Fibroblast of peridontal ligament (primary cell): ENCODE results near the gene PSMG1.
A peak's percentile ranks its signal among the peaks of the same experiment; 100 is the strongest.
"Not testable (repeated sequence)": the region's sequence is repeated elsewhere in the genome, so short reads cannot be mapped to it uniquely, and the experiment has no call there.

ENCODE experiments used
- DNase-seq: peaks from one replicate; pipeline ENCODE4 v3.0.0-alpha.2; 2010; ENCODE audit errors: extremely low read depth

Gene PSMG1

GRCh38 chr21:39183272-39184049 is at the start of gene PSMG1:
Gene PSMG1, minus strand, starts transcription at chr21:39183451. Its CDS starts 66 bp downstream, at chr21:39183385.
- DNase-seq, result peak; percentile 89

- peak; percentile 39 for DNase-seq
Measured at GRCh38 chr21:39232861-39233291, 49.6 kb upstream of the PSMG1 start.

- no peak for DNase-seq
Measured at GRCh38 chr21:39224930-39225329, 41.7 kb upstream of the PSMG1 start.

GRCh38 chr21:39221997-39222486 is 38.8 kb upstream of the PSMG1 start:
- DNase-seq, result no peak

GRCh38 chr21:39221282-39221996 is 38.2 kb upstream of the PSMG1 start:
- DNase-seq, result no peak

- not testable (repeated sequence) for DNase-seq
Measured at GRCh38 chr21:39220875-39221274, 37.6 kb upstream of the PSMG1 start.

GRCh38 chr21:39220150-39220549 is 36.9 kb upstream of the PSMG1 start:
- no peak for DNase-seq

- DNase-seq, result no peak
Measured at GRCh38 chr21:39218082-39218409, 34.8 kb upstream of the PSMG1 start.

GRCh38 chr21:39217356-39218081 is 34.3 kb upstream of the PSMG1 start:
- no peak for DNase-seq

GRCh38 chr21:39216290-39216689 is 33.0 kb upstream of the PSMG1 start:
- DNase-seq, result no peak

- DNase-seq, result no peak
Measured at GRCh38 chr21:39215078-39215477, 31.8 kb upstream of the PSMG1 start.

GRCh38 chr21:39209334-39209688 is 26.1 kb upstream of the PSMG1 start:
- no peak for DNase-seq

- DNase-seq, result no peak
Measured at GRCh38 chr21:39208624-39209333, 25.5 kb upstream of the PSMG1 start.

GRCh38 chr21:39204134-39204533 is 20.9 kb upstream of the PSMG1 start:
- DNase-seq, result no peak

- no peak for DNase-seq
Measured at GRCh38 chr21:39198800-39199199, 15.5 kb upstream of the PSMG1 start.

- no peak for DNase-seq
Measured at GRCh38 chr21:39197448-39198233, 14.4 kb upstream of the PSMG1 start.

GRCh38 chr21:39196838-39197237 is 13.6 kb upstream of the PSMG1 start:
- DNase-seq, result no peak

GRCh38 chr21:39196310-39196709 is 13.1 kb upstream of the PSMG1 start:
- DNase-seq, result no peak

GRCh38 chr21:39193380-39193779 is 10.1 kb upstream of the PSMG1 start:
- DNase-seq, result no peak

- DNase-seq, result peak; percentile 67
Measured at GRCh38 chr21:39189857-39190604, 6.8 kb upstream of the PSMG1 start.
